CD4-positive, alpha-beta T cell (primary cell): ENCODE results near the gene MYO18A. TPM values are rescaled to one million over a fixed set of nuclear protein-coding genes. Genes with fewer than 3 reads are reported as not detected.

ENCODE experiments used
- ATAC-seq: fragments of 200-7000 bp; cut with Tn5 transposase; one replicate; pipeline ENCODE4 v1.10.0; 2022; ENCODE audit warnings: mild to moderate bottlenecking; ENCODE audit not compliant: poor library complexity
- CTCF ChIA-PET: fragments of 350-600 bp; sonication (Branson Sonifier 250); formaldehyde crosslinking; loops from one replicate; lab custom pipeline; 2021; ENCODE audit warnings: antibody characterized with exemption, inconsistent platforms; lab: Charles Lee
- POLR2A ChIA-PET: fragments of 350-600 bp; sonication (Branson Sonifier 250); formaldehyde crosslinking; loops from one replicate; lab custom pipeline; 2021; ENCODE audit warnings: antibody characterized with exemption, inconsistent platforms; lab: Charles Lee
- DNase-seq, 14 experiments: peaks; one replicate each; pipeline ENCODE4 v3.0.0-alpha.2; 2013 to 2020; ENCODE audit warnings: mixed read lengths in 2 of 14
- H3K27ac ChIP-seq, 2 donors: one replicate each; pipeline versions ENCODE4 v1.5.1 to v1.7.0; 2013; ENCODE audit warnings: low read length in 2 of 2, low read depth in 1 of 2, mild to moderate bottlenecking in 1 of 2
- H3K27me3 ChIP-seq, 2 experiments: 1 replicate in 1 of 2; 2 replicates in 1 of 2; pipeline versions ENCODE4 v1.6.1 to v1.7.0; 2013; ENCODE audit warnings: low read length in 2 of 2, control low read depth in 1 of 2, mild to moderate bottlenecking in 1 of 2, moderate library complexity in 1 of 2; ENCODE audit not compliant: insufficient read depth in 2 of 2, control insufficient read depth in 1 of 2
- H3K36me3 ChIP-seq: one replicate; pipeline ENCODE4 v1.6.1; 2013; ENCODE audit warnings: low read length, control low read depth; ENCODE audit not compliant: insufficient read depth
- H3K4me1 ChIP-seq: one replicate; pipeline ENCODE4 v1.6.1; 2013; ENCODE audit warnings: low read length, control low read depth; ENCODE audit not compliant: insufficient read depth
- H3K4me3 ChIP-seq: one replicate; pipeline ENCODE4 v1.5.1; 2013; ENCODE audit warnings: mild to moderate bottlenecking, low read length, moderate library complexity
- H3K9me3 ChIP-seq, 2 experiments: 1 replicate in 1 of 2; 2 replicates in 1 of 2; pipeline versions ENCODE4 v1.6.1 to v1.7.0; 2013; ENCODE audit warnings: low read length in 2 of 2, mild to moderate bottlenecking in 2 of 2, control low read depth in 1 of 2, moderate library complexity in 1 of 2; ENCODE audit not compliant: control insufficient read depth in 1 of 2, insufficient read depth in 1 of 2
- H3K27ac Mint-ChIP-seq: one replicate; pipeline ENCODE4 v1.8.0; 2020; ENCODE audit warnings: mixed read lengths
- H3K27me3 Mint-ChIP-seq: one replicate; pipeline ENCODE4 v1.8.0; 2021; ENCODE audit warnings: mixed read lengths
- H3K36me3 Mint-ChIP-seq: one replicate; pipeline ENCODE4 v1.8.0; 2021; ENCODE audit warnings: low read depth, mixed read lengths
- H3K4me1 Mint-ChIP-seq: one replicate; pipeline ENCODE4 v1.8.0; 2021; ENCODE audit warnings: low read depth, mixed read lengths
- H3K4me3 Mint-ChIP-seq: one replicate; pipeline ENCODE4 v1.8.0; 2020; ENCODE audit warnings: mild to moderate bottlenecking, mixed read lengths
- H3K9me3 Mint-ChIP-seq: one replicate; pipeline ENCODE4 v1.8.0; 2020; ENCODE audit warnings: mixed read lengths
- intact Hi-C, 2 experiments: fragments of 100-400 bp; cut with DNase I in 1 of 2; cut with micrococcal nuclease in 1 of 2; formaldehyde crosslinking; loops; one replicate each; pipeline versions ENCODE4 v1.15.1 to v1.9.0; 2023 to 2025; cut with DNase I, micrococcal nuclease
- total RNA-seq, 174 experiments: library from RNA in 2 of 174; stranded (reverse) in 2 of 174; gene quantifications; one replicate each; pipeline ENCODE4 v1.2.3 and lab custom pipeline; 2021 to 2026
- TF ChIP-seq, protein P1 (sequence below): fragments of 200-600 bp; IDR thresholded peaks from one replicate; pipeline ENCODE4 v1.8.0; 2022; ENCODE audit warnings: antibody characterized with exemption, mild to moderate bottlenecking

The MYO18A gene
- total RNA-seq, 2 experiments from 2014 or later: 87.0 to 90.1 TPM

DNA sequence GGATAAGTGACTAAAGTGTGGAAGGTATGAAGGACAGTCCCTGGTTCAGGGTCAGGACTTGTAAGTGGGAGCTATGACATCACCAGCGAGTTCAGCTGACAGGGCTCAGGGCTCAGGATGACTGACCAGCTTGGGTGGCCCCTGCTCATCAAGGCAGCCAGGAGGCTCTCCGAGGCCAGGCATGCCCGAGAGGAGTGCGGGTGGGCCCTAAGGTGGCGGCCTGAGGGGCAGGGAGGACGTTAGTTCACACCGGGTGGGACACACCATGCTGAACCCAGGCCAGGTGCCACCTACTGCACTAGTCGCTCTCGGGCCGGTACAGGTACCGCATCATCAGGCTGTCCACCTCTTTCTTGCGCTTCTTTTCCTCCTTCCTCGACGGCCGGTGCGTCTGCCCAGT, 100.8 kb downstream of the MYO18A start:
- ATAC-seq (no peak), DNase-seq (no peak)
- Histone ChIP-seq H3K9me3 (no peaks in the 10 kb centered on the region), H3K4me3 (no peak overlapping the region), H3K27me3 (no peaks in the 10 kb centered on the region), H3K27ac (no peak overlapping the region), H3K4me1 (no peaks in the 10 kb centered on the region), H3K36me3 (peaks cover 54% of the 10 kb centered on the region)
- intact Hi-C loops: no loop called here
- H3K36me3 Mint-ChIP-seq: peaks cover 58% of the 10 kb centered on the region
- no peaks in the 10 kb centered on the region for H3K27me3 Mint-ChIP-seq
- H3K9me3 Mint-ChIP-seq: no peaks in the 10 kb centered on the region
- ChIA-PET POLR2A (no interaction called here), CTCF (no interaction called here)
- TF ChIP-seq, protein P1, sequence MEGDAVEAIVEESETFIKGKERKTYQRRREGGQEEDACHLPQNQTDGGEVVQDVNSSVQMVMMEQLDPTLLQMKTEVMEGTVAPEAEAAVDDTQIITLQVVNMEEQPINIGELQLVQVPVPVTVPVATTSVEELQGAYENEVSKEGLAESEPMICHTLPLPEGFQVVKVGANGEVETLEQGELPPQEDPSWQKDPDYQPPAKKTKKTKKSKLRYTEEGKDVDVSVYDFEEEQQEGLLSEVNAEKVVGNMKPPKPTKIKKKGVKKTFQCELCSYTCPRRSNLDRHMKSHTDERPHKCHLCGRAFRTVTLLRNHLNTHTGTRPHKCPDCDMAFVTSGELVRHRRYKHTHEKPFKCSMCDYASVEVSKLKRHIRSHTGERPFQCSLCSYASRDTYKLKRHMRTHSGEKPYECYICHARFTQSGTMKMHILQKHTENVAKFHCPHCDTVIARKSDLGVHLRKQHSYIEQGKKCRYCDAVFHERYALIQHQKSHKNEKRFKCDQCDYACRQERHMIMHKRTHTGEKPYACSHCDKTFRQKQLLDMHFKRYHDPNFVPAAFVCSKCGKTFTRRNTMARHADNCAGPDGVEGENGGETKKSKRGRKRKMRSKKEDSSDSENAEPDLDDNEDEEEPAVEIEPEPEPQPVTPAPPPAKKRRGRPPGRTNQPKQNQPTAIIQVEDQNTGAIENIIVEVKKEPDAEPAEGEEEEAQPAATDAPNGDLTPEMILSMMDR: no peak
- H3K4me3 Mint-ChIP-seq: no peak overlapping the region
- no peaks in the 10 kb centered on the region for H3K4me1 Mint-ChIP-seq
- H3K27ac Mint-ChIP-seq: no peak overlapping the region

DNA sequence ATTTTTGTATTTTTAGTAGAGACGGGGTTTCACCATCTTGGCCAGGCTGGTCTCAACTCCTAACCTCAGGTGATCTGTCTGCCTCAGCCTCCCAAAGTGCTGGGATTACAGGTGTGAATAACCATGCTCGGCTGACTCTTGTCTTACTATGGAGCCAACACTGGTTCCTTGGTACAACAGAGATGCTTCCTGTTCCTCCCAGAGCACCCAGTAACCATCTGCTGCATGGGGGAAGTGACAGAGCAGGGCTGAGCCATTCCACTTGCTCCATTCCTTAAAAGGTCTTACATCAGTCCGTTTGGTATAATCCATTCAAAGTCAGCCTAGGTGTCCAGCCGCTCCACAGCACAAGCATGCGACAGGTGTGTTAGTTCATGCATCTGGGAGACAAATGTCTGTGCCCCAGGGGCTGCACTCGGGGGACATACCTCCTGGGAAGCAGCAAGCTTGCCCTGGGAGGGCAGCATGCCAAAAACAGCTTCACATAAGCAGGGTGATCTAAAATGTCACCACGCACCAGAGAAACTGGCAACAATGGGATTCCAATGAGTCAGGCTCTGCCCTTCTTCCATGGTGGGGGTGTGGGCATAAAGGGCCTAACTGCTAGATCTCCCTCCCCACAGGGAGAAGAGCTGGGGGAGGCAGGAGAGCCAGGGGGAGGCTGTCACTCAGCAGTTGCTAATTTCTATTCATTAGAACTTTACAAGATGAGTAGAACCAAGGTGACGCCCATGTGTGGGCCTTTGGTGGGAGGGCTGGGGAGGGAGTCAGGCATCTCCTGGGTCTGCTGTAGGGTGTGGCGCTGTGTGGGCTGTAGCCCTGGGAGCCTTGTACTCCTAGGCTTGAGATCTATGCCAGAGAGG, 101.8 kb downstream of the MYO18A start:
- DNase-seq: no peak
- TF ChIP-seq, protein P1: no peak
- ChIA-PET CTCF (no interaction called here), POLR2A (no interaction called here)
- Mint-ChIP-seq H3K4me3 (no peak overlapping the region), H3K27ac (no peak overlapping the region), H3K27me3 (no peaks in the 10 kb centered on the region), H3K4me1 (no peaks in the 10 kb centered on the region), H3K36me3 (peaks cover 48% of the 10 kb centered on the region), H3K9me3 (no peaks in the 10 kb centered on the region)
- Histone ChIP-seq H3K27ac (no peak overlapping the region), H3K4me1 (no peaks in the 10 kb centered on the region), H3K4me3 (no peak overlapping the region), H3K9me3 (no peaks in the 10 kb centered on the region), H3K36me3 (peaks cover 43% of the 10 kb centered on the region), H3K27me3 (no peaks in the 10 kb centered on the region)
- ATAC-seq: no peak
- intact Hi-C loops: no loop called here

DNA sequence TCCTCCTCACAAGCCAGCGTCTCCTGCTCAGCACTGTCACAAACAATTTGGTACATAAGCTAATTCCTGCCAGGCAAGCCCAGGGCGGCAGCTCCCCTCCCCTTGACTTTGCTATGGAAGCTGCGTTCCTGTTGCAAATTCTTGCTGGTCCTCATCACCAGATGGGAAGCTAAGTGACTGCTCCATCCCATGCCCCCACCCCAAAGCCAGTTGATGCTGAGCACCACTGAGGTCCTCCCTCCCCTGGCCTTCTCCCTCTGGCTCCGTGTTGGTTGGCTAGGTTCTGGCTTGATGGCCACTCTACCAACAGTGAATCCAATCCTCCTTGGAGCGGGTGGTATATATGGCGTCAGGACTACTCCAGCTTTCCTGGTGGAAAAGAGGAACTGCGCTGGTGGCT, 102.9 kb downstream of the MYO18A start:
- Histone ChIP-seq H3K27ac (no peak overlapping the region), H3K9me3 (no peaks in the 10 kb centered on the region), H3K4me1 (no peaks in the 10 kb centered on the region), H3K4me3 (no peak overlapping the region), H3K36me3 (peaks cover 38% of the 10 kb centered on the region), H3K27me3 (no peaks in the 10 kb centered on the region)
- Mint-ChIP-seq H3K4me3 (no peak overlapping the region), H3K9me3 (no peaks in the 10 kb centered on the region), H3K36me3 (peaks cover 43% of the 10 kb centered on the region), H3K27me3 (no peaks in the 10 kb centered on the region), H3K4me1 (no peaks in the 10 kb centered on the region), H3K27ac (no peak overlapping the region)
- ATAC-seq (no peak), DNase-seq (no peak)
- TF ChIP-seq, protein P1: no peak
- CTCF ChIA-PET: no interaction called here
- POLR2A ChIA-PET: no interaction called here
- intact Hi-C loops: no loop called here
